Activated CD8-positive, alpha-beta memory T cell treated with anti-CD3 and anti-CD28 coated beads for 24 hours (primary cell): Measurements from ENCODE around the gene ZFP36L1.

Experiments
- DNase-seq: peaks from one replicate; pipeline ENCODE4 v3.0.0-alpha.2; 2020

The ZFP36L1 gene, protein sequence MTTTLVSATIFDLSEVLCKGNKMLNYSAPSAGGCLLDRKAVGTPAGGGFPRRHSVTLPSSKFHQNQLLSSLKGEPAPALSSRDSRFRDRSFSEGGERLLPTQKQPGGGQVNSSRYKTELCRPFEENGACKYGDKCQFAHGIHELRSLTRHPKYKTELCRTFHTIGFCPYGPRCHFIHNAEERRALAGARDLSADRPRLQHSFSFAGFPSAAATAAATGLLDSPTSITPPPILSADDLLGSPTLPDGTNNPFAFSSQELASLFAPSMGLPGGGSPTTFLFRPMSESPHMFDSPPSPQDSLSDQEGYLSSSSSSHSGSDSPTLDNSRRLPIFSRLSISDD

DNA sequence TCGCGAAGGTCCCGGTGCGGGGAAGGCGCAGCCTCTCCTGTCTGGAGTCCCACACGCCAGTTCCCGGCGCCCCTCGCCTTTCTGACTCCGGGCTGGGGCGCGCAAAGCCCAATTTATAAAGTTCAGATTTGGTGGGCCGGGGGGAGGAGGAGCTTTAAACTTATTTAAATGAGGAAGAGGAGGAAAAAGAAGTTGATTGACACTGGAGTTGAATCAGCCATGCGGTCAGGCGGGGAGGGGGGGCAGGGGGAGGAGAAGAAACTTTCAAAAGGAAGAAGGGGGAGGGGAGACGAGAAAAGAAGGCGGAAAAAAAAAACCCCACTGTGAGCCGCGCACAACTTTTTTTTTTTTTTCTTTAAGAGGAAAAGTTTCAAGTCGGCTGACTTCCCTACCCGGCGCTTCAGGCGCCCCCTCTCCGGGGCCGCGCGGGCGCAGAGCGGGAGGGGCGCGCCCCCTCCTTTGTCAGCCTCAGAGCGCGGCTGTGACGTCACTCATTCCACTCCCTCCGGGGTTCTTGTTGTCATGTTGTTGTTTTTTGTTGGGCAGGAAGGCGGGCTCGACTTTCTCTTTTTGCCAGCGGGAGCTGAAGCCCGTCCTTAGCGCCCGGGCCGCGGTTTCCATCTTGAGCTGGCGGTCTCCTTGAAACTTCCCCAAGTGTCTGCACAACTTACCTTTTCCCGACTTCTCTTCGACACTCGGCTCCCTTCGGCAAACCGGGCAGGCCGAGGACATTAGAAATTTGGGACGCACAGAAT is at the start of gene ZFP36L1:
ZFP36L1 (minus strand) TSS at position 89 of the 755 bp plus-strand sequence. CDS start 129 bp downstream, outside the sequence.
- peak; percentile 97 for DNase-seq

DNA sequence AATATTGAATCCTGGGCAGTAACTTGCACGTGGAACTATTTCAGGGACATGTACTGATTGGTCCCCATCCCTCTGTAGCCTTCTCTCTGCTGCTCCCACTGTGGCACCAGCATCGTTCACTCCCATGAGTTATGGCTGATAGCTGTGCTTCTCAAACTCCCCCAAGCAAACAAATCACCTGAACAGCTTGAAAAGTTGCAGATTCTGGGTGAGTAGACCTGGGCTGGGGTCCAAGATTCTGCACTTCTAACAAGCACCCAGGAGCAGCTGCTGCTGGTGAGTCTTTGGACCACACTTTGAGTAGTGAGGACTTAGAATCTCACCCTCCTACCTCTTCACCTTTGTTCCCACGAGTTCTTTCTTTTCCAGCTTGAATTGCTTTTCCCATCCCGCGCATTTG is 49.4 kb upstream of the ZFP36L1 start:
- DNase-seq, result no peak

GRCh38 chr14:68841016-68841809 is 48.3 kb upstream of the ZFP36L1 start:
- DNase-seq, result peak; percentile 55

- no peak for DNase-seq
These were observed 47.6 kb upstream of the ZFP36L1 start for GRCh38 chr14:68840454-68840853.

DNA sequence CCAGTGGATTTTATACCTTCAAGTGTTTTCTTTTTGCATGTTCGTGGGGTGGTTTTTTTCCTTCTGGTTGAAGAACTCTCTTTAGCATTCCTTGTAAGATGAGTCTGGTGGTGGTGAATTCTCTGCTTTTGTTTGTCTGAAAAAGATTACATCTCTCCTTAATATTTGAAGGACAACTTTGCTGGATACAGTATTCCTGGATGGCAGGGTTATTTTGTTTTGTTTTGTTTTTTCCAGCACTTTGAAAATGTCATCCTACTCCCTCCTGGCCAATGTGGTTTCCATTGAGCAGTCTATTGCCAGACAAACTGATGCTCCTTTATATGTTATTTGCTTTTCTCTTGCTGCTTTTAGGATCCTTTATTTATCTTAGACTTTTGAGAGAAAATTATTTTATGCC is 43.2 kb upstream of the ZFP36L1 start:
- no peak for DNase-seq

DNA sequence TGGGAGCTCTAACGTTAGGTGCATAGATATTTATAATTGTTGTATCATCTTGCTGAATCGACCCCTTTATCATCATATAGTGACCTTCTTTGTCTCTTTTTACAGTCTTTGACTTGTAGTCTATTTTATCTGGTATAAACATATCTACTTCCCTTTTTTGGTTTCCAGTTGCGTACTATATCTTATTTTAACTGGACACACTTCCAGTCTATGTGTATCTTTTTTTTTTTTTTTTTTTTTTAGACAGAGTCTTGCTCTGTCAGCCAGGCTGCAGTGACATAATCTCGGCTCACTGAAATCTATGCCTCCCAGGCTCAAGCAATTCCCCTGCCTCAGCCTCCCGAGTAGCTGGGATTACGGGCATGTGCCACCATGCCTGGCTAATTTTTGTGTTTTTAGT is 41.9 kb upstream of the ZFP36L1 start:
- no peak for DNase-seq

DNA sequence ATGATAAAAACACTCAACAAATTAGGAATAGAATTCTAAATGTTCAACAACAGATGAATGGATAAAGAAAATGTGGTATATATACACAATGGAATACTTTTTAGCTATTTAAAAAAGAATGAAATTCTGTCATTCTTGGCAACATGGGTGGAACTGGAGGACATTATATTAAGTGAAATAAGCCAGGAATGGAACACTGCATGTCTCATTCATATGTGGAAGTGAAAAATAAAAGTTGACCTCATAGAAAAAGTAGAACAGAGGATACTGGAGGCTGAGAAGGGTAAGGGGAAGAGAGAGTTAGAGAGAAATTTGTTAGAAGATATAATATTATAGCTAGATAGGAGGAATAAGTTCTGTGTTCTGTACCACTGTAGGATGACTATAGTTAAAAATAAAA is 35.8 kb upstream of the ZFP36L1 start:
- DNase-seq, result no peak

DNA sequence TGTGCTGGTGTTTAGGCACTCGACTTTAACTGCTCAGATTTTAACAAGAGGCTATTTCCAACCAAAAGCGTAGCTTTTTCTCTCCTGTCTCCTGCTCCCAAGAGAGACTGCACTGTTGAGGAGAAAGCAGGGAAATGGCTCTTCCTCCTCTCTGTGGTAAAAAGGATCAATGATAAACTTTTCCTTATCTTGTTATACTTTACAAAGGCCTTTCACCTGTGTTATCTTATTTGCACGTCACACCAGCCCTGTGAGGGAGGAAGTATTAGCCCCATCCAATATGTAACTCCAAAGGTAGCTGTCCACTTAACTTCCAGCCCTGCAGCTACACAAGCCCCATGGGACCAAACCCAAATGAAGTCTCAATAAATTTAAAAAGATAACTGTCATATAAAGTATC is 32.9 kb upstream of the ZFP36L1 start:
- DNase-seq, result no peak

GRCh38 chr14:68824517-68825347 is 31.9 kb upstream of the ZFP36L1 start:
- DNase-seq, result no peak

DNA sequence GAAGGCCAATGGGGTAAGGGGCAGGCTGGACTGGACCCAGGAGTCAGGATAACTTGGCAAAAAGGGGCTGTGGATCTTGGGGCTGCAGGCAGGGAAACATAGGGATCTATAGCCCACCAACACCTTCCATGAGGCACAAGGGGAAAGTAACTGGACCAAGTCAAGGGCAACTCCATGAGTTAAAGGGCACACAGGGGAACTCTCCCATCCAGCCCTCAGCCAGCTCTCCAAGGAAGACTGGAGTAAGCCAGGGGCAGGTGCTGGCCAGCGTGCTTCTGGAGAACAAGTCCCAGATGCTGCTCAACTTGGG is 31.3 kb upstream of the ZFP36L1 start:
- DNase-seq, result no peak

DNA sequence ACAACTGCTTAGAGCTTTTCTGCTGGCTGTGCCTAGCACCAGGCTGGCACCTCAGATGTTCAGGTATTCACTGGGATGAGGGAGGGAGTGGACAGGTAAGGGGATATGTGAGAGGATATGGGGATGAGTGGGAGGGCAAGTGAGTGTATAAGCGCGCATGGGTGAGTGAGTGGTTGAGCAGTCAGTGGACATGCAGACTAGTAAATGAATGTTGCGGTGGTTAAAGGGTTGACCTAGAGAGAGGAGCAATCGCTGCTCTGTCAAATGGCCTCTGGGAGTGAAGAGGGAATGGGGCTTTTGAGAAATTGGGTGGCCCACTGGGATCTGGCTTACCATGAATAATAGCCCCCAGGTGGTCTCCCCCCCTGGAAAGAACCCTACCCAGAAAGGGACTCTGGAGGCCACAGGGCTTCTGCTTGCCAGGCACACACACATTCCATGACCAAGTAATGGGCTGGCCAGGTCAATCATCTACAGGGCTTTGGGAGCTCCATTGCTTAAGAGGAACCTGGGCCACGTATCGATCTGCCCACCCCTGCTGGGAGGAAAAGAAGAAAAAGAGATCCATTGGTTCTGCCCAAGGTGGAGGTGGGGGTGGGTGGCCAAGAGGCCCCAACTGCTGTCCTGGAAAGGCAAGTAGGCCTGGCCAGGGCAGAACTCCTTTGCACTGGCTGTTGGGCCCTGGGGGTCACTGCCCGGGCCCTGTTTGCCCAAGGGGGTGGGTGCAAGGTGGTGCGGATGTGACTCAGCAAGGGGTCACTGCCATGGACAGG is 30.8 kb upstream of the ZFP36L1 start:
- no peak for DNase-seq

GRCh38 chr14:68822926-68823325 is 30.1 kb upstream of the ZFP36L1 start:
- no peak for DNase-seq

GRCh38 chr14:68822132-68822651 is 29.3 kb upstream of the ZFP36L1 start:
- DNase-seq, result no peak

DNA sequence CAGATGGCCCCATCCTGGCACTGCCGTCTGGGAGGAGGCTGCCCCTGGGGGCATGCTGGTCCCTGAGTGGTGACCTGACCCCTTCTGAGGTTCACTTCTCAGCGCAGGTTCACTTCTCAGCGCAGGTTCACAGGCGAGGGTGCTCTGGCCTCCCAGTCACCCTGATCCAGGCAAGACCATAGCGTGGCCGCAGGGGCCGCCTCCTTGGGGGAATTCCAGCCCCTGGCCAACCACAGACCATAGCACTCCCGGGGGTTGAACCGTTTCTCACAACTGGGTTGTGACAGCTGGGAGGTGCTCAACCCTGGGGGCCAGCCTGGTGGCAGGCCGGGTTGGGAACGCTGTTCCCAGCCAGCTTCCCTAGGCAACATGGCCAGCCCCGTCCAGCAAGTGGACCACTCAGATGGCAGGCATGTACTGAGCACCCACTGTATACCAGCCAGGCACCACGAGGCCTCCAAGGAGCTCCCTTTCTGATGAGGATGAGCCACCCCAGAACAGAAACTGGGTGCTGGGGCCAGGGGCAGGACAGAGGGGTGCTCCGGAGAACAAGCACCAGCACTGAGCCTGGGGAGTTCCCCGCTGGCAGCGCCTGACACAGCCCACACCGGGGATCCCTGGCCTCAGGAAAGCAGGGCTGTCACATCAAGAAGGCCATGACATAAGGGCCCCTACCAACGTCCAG is 28.3 kb upstream of the ZFP36L1 start:
- DNase-seq, result no peak

DNA sequence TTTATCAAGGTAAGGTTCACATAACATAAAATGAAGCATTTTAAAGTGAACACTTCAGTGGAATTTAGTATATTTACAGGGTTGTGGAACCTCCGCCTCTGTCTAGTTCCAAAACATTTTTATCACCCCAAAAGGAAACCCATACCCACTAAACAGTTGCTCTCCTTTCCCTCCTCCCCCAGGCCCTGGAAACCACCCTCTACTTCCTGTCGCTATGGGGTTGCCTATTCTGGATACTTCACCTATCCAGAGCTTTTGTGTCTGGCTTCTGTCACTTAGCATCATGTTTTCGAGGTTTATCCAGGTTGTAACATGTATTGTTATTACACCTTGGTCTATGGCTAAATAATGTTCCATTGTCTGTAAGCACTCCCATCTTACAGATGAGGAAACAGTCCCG is 27.7 kb upstream of the ZFP36L1 start:
- DNase-seq, result no peak

DNA sequence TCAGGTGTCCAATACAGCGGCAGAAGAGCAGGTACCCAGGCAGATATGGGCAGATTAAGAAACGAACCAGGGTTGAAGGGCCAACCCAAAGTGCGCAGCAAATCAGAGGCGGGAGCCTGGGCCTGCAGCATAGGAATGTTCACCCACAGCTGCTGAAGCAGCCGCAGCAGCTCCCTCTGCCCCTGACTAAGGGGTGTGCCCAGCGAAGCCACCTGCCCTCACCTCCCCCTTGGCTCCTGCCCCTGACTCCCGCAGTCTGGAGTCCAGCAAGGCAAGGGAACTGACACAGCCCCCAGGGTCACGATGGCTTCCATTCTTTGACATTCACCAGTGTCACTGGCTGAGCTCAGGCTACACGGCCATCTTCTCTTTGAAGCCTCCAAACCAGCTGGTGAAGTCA is 27.3 kb upstream of the ZFP36L1 start:
- DNase-seq, result no peak

DNA sequence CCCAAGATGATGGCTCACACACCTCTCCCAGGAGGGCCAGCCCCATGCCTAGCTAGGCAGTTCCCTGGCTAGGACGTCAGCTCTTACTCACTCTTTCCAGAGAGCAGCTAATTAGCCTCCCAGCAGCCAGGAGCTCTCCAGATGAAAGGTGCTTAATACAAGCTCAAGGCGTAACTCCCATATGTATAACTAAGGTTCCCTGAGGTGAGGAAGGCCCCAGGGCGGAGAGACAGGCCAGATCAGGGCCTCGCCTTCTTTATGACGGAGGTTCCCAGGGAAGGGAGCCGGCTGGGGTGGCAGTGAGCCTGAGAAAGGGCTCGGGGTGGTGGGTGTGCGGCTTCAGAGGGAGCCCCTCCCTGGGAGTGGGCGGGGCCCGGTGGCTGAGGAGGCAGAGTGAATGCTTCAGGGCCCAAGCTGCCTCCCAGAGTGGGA is 26.4 kb upstream of the ZFP36L1 start:
- DNase-seq, result no peak

DNA sequence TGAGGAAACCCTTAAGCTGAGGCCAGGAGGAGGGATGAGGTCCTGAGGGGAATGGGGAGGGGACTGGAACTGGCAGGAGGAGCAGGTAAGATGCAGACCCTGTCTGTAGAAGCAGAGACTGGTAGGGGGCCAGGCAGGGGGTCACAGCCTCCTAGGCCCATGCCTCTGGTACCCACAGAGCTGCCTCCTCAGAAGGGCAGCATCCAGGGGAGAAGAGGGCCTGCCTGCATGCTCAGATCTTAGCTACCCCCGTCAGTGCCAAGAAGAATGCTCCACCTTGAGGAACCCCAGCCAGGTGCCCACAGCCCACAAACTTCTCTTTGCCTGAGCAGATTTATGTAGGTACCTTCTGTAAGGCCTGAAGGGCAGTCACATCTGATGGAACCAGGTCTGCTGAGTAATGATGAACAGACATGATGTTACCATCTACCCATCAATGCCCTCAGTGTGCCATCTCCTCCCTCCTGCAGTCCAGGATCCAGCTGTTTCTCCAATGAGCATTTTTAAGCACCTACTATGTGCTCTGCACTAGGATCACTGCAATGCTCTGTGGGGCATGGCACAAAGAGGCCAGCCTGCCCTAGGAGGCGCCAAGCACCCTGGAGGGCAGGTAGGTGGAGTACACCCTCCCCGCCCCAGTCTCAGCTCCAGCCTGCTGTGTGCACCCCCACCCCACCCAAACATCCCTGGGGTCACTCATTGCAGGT is 24.8 kb upstream of the ZFP36L1 start:
- DNase-seq, result no peak

- no peak for DNase-seq
These were observed 24.1 kb upstream of the ZFP36L1 start for GRCh38 chr14:68816943-68817430.
